ENCODE results near the gene NOL11.
A peak's percentile ranks its signal among the peaks of the same experiment; 100 is the strongest.
"Not testable (repeated sequence)": the region's sequence is repeated elsewhere in the genome, so short reads cannot be mapped to it uniquely, and the experiment has no call there.

The NOL11 gene

DNA sequence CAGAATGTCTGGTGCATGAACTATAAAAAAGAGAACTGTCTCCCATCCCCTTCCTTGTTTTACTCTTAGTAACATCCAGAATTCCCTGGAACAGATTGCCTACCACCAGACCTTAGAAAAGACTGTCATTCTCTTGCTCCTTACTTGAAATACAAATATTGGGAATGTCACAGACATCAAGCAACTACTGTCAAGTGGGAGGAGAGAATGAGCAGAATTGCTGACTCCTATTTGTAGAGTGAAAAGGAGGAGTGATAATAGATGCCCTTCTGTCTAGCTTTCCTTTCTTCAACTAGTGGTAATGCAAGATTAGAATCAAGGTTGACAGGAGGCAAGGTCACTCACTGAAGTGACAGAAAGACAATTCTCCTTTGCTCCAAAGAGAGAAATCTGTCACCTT is 23.9 kb upstream of the NOL11 start:
- Histone ChIP-seq H3K9ac (ENCODE audit: low read depth, low read length) (no peak overlapping the region), H3K36me3 (ENCODE audit: insufficient read depth, low read length) (no peaks in the 10 kb centered on the region), H3K4me1 (ENCODE audit: insufficient read depth, low read length) (peaks cover 4% of the 10 kb centered on the region; the same call in 1 of the 2 replicates), H3K9me3 (ENCODE audit: control insufficient read depth, insufficient read depth, low read length) (no peaks in the 10 kb centered on the region)

DNA sequence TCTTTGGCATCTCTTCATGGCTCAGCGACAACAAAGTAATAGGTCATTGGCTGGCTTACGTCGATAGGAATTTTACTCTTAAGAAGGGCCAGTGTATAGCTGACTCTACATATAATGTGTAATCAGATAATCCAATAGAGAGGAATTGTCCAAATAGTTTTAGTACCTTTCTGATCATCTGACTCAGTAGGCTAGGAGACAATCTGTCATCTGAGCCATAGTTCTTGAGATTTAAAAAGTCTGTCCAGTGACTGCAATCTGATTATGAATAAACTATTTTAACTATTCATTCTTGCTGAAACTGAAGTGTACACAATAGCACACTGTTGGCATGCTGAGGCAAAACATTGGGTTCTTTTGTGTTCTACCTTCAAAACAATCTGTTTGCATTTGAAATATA is 21.4 kb upstream of the NOL11 start:
- H3K9ac ChIP-seq (ENCODE audit: low read depth, low read length): no peak overlapping the region
- peaks cover 5% of the 10 kb centered on the region; the same call in 1 of the 2 replicates for H3K4me1 ChIP-seq (ENCODE audit: insufficient read depth, low read length)
- H3K36me3 ChIP-seq (ENCODE audit: insufficient read depth, low read length): no peaks in the 10 kb centered on the region
- H3K9me3 ChIP-seq (ENCODE audit: control insufficient read depth, insufficient read depth, low read length): no peaks in the 10 kb centered on the region

DNA sequence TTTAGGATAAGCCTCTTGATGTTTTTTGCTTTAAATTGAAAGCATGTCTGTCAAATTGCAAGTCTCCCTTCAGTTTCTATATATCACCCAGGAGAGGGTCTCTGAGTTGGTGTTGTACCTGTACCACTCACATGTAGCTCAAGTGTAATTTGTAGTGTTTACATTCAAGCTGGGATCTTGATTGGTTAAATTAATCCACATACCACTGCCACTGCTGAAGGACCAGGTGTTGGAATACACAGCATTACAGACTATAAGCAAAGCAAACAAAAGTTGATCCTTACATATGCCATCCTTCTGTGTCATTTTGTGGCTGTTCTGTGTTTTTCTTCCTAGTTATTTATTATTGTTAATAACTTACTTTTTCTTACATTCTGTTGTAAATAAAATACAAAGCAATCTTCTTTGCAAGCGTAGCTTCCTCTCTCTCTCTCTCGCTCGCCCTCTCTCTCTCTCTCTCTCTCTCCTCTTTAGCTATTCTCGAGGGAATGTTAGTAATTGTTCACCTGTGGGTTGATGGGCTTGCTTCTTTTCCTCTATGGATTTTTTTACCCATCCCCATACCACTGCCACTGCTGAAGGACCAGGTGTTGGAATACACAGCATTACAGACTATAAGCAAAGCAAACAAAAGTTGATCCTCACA is 20.8 kb upstream of the NOL11 start:
- H3K9me3 ChIP-seq (ENCODE audit: control insufficient read depth, insufficient read depth, low read length): no peaks in the 10 kb centered on the region
- peaks cover 5% of the 10 kb centered on the region; the same call in 1 of the 2 replicates for H3K4me1 ChIP-seq (ENCODE audit: insufficient read depth, low read length)
- no peak overlapping the region for H3K9ac ChIP-seq (ENCODE audit: low read depth, low read length)

DNA sequence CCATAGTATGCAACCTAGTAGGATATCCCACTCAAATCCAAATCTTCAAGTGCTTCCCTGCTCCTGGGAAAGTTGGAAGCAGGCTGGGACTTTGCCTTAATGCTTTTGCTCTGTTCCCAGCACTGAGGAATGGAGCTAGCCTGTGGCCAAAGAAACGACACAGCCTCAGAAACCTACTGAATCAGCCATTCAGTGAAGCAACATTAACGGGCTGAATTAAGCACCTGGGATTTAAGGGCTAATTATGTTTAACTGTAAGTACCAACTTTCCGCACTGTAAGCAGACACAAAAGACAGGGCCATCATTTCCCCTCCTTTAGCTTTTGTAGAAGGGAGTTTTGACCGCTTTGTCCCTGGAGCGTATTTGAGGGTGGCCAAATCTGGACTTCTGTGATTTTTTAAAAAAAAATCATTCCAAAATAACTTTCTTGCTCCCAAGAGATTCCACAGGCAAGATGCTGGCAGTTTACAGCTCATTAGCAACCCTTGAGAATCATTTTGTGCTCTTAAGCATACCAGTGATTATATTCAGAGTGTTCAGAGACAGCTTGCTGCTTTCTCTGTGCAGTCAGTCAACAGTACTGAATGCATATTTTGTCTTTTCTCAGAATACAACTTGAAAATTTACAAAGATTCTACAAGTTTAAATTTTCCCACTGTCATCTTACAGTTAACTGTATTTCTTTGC is 17.6 kb upstream of the NOL11 start:
- Histone ChIP-seq H3K9ac (ENCODE audit: low read depth, low read length) (no peak overlapping the region), H3K36me3 (ENCODE audit: insufficient read depth, low read length) (no peaks in the 10 kb centered on the region), H3K9me3 (ENCODE audit: control insufficient read depth, insufficient read depth, low read length) (no peaks in the 10 kb centered on the region), H3K4me1 (ENCODE audit: insufficient read depth, low read length) (peaks cover 5% of the 10 kb centered on the region; the same call in 1 of the 2 replicates)

More for the DNA sequence above, 20.8 kb upstream of the NOL11 start:
- H3K36me3 ChIP-seq (ENCODE audit: insufficient read depth, low read length): no peaks in the 10 kb centered on the region

DNA sequence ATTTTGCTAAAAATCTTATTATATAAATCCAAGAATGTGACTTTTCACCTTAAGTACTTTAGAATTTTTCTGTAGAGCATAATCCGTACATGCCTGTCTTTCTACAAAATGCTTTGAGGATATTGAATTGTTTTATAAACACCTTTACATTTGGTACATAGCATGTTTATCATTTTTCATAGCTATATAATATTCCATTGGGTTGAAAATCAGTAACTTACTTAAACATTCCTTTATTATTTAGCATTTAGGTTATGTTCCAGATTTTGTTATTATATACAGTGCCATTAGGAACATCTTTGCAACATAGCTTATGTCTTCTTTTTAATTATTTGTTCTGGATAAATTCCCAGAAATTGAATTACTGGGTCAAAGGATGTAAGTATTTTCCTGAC is 17.0 kb upstream of the NOL11 start:
- peaks cover 5% of the 10 kb centered on the region; the same call in 1 of the 2 replicates for H3K4me1 ChIP-seq (ENCODE audit: insufficient read depth, low read length)
- no peak overlapping the region for H3K9ac ChIP-seq (ENCODE audit: low read depth, low read length)
- H3K36me3 ChIP-seq (ENCODE audit: insufficient read depth, low read length): no peaks in the 10 kb centered on the region
- H3K9me3 ChIP-seq (ENCODE audit: control insufficient read depth, insufficient read depth, low read length): no peaks in the 10 kb centered on the region

DNA sequence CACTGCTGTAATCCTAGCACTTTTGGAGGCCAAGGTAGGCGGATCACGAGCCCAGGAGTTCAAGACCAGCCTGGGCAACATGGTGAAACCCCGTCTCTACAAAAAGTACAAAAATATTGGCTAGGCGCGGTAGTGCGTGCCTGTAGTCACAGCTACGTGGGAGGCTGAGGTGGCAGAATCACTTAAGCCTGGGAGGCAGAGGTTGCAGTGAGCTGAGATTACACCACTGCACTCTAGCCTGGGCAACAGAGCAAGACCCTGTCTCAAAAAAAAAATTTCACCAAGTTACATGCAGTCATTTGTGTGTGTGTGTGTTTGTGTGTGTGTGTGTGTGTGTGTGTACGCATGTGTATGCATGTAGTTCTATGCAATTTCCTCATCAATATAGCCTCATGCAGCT is 14.9 kb upstream of the NOL11 start:
- not testable (repeated sequence) for H3K36me3 ChIP-seq (ENCODE audit: insufficient read depth, low read length); H3K9ac ChIP-seq (ENCODE audit: low read depth, low read length); H3K4me1 ChIP-seq (ENCODE audit: insufficient read depth, low read length); H3K9me3 ChIP-seq (ENCODE audit: control insufficient read depth, insufficient read depth, low read length)

DNA sequence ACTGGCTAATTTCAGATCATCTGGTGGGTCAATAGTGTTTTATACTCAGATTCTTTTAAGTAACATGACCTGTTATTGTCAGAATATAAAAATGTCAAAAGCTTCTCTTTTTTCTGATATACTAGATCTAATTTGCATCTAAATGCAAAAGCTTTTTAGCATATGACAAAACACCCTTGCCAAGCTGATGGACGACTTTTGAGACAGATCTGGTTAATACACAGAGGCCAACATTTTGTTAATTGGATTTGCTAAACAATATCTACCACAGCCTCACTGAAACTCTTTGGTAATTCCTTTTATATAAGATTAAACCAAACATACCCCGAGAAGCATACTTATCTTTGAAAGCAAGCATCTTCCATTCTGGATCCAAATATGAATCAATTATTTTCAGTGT is 10.3 kb upstream of the NOL11 start:
- Histone ChIP-seq H3K9ac (ENCODE audit: low read depth, low read length) (no peak overlapping the region), H3K36me3 (ENCODE audit: insufficient read depth, low read length) (no peaks in the 10 kb centered on the region), H3K9me3 (ENCODE audit: control insufficient read depth, insufficient read depth, low read length) (no peaks in the 10 kb centered on the region), H3K4me1 (ENCODE audit: insufficient read depth, low read length) (no peaks in the 10 kb centered on the region)

DNA sequence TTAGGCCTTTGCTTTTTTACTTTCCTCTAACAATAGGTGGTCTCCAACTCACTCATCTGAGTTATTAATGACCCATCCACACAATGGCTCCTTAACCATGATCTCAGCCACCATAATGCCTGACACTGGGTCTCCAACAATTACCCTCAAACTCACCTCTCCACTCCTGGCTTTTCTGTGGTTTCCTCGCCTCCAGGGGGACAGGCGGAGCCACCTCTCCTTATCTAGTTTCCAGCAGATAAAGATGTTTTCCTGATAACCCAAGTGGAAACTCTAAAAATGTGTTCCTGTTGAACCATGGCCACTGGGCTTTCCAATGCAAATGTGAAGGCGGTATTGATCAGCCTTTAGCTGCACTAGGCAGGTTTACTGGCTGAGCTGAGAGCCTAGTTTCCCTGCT is 9.4 kb upstream of the NOL11 start:
- H3K36me3 ChIP-seq (ENCODE audit: insufficient read depth, low read length): no peaks in the 10 kb centered on the region
- no peaks in the 10 kb centered on the region for H3K4me1 ChIP-seq (ENCODE audit: insufficient read depth, low read length)
- no peak overlapping the region for H3K9ac ChIP-seq (ENCODE audit: low read depth, low read length)
- no peaks in the 10 kb centered on the region for H3K9me3 ChIP-seq (ENCODE audit: control insufficient read depth, insufficient read depth, low read length)

DNA sequence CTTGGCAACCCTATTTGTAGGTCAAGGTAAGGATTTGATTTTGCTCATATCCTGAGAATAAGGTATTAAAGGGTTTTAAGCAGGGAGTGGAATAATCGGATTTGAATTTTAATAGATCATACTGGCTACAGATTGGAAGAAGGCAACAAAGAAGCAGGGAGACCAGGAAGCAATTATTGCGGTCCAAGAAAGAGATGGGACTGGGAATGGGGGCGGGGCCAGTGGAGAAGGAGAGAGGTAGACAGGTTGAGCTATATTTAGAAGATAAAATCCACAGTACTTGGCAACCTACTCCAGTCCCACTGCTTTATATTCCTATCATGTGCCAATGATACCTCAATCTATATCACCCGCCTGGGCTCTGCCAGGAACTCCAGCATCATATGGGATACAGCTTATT is 5.8 kb upstream of the NOL11 start:
- Histone ChIP-seq H3K9ac (ENCODE audit: low read depth, low read length) (no peak overlapping the region), H3K36me3 (ENCODE audit: insufficient read depth, low read length) (no peaks in the 10 kb centered on the region), H3K9me3 (ENCODE audit: control insufficient read depth, insufficient read depth, low read length) (no peaks in the 10 kb centered on the region), H3K4me1 (ENCODE audit: insufficient read depth, low read length) (peaks cover 3% of the 10 kb centered on the region; the same call in 1 of the 2 replicates)

DNA sequence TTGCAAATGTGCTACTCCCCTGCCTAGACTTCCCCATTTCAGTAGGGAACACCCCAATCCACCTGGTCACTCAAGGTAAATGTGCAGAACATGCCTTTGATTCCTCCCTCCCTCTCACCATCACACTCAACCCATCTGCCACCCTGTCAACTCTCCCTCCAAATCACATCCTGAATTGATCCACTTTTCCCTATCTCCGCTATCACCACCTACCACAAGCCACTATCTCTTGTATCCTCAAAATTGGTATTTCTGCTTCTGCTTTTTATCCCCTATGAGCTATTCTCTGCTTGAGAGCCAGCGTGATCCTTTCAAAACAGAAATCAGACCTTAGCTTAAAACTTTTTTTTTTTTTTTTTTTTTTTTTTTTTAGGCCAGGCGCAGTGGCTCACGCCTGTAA is 5.4 kb upstream of the NOL11 start:
- Histone ChIP-seq H3K9ac (ENCODE audit: low read depth, low read length) (no peak overlapping the region), H3K9me3 (ENCODE audit: control insufficient read depth, insufficient read depth, low read length) (no peaks in the 10 kb centered on the region), H3K36me3 (ENCODE audit: insufficient read depth, low read length) (no peaks in the 10 kb centered on the region), H3K4me1 (ENCODE audit: insufficient read depth, low read length) (peaks cover 7% of the 10 kb centered on the region; the same call in 1 of the 2 replicates)

DNA sequence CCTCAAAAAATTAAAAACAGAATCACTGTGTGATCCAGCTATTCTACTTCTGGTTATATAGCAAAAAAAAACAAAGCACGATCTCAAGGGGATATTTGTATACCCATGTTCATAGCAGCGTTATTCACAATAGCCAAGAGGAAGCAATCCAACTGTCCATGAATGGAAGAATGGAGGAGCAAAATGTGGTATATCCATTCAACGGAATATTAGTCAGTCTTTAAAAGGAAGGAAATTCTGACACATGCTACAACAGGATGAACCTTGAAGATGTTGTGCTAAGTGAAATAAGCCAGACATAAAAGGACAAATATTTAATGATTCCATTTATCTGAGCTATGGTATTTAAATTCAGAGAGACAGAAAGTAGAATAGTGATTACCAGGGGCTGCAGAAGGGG is 4.6 kb upstream of the NOL11 start:
- Histone ChIP-seq H3K36me3 (ENCODE audit: insufficient read depth, low read length) (no peaks in the 10 kb centered on the region), H3K9me3 (ENCODE audit: control insufficient read depth, insufficient read depth, low read length) (no peaks in the 10 kb centered on the region), H3K9ac (ENCODE audit: low read depth, low read length) (no peak overlapping the region), H3K4me1 (ENCODE audit: insufficient read depth, low read length) (peaks cover 7% of the 10 kb centered on the region; the same call in 1 of the 2 replicates)

DNA sequence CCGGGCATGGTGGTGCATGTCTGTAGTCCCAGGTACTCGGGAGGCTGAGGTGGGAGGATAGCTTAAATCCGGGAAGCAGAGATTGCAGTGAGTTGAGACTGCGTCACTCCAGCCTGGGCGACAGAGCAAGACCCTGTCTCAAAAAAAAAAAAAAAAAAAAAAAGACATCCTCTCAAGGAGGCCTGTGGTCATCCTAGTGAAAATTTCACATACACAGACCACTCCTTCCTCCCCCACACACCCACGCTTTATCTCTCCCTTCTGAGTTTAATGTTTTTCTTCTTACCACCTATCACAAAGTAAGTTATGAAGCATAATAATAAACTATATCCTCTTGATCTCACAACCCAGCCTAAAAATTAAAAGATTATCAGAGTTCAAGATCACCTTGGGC is 1.3 kb upstream of the NOL11 start:
- H3K9me3 ChIP-seq (ENCODE audit: control insufficient read depth, insufficient read depth, low read length): no peaks in the 10 kb centered on the region
- H3K9ac ChIP-seq (ENCODE audit: low read depth, low read length): no peak overlapping the region
- peaks cover 10% of the 10 kb centered on the region for H3K36me3 ChIP-seq (ENCODE audit: insufficient read depth, low read length)
- peaks cover 7% of the 10 kb centered on the region; the same call in 1 of the 2 replicates for H3K4me1 ChIP-seq (ENCODE audit: insufficient read depth, low read length)

DNA sequence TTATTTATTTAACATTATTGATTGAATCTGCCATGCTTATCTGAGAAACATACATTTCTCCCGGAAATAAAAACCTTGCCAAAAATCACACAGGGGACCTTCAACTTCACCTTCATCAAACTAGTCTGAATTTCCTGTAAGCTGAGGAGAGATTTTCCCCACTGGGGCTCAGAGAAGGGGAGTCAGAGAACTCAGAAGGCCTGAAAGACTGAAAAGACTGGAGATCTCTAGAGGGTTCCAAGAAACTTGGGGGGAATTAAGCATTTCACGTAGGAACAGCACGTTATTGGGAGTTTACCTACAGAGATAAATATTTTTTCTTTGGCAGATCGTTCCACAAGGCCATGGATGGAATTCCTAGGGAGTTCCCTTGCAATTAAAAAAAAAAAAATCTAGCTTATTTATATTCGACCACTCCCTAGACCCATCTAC is 528 bp upstream of the NOL11 start:
- H3K4me1 ChIP-seq (ENCODE audit: insufficient read depth, low read length): peaks cover 7% of the 10 kb centered on the region; the same call in 1 of the 2 replicates
- peaks cover 18% of the 10 kb centered on the region for H3K36me3 ChIP-seq (ENCODE audit: insufficient read depth, low read length)
- peak overlapping the region; percentile 76 for H3K9ac ChIP-seq (ENCODE audit: low read depth, low read length)
- H3K9me3 ChIP-seq (ENCODE audit: control insufficient read depth, insufficient read depth, low read length): no peaks in the 10 kb centered on the region

DNA sequence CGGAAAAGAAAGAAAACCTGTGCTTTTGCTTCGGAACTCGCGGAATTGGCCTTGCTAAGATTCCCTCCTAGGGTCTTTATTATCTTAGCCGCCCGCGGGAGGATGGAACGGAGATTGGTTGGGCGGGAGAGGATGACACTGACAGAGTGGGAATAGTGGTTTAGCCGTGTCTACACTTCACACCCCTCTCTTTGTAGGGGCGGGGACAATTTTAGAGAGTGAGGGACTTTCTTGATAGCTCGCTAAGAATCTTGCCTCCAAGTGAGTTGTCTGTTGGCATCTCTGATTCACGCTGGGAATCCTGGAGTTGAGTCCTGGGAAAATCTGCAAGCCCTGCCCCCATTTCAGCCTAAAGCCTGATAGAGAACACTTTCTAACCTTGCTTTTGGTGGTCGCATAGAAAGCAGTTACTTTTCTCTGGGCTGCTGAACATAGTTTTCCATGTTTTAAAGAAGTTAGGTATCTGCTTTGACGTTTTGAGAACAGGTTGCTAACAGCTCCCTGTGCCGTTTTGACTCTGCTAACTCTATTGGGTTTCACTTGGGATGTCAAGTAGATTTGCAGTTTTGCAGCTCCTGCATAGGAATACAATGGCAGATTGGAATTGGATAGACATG is 697 bp downstream of the NOL11 start:
- Histone ChIP-seq H3K9me3 (ENCODE audit: control insufficient read depth, insufficient read depth, low read length) (no peaks in the 10 kb centered on the region), H3K4me1 (ENCODE audit: insufficient read depth, low read length) (peaks cover 7% of the 10 kb centered on the region; the same call in 1 of the 2 replicates), H3K9ac (ENCODE audit: low read depth, low read length) (peak overlapping the region; percentile 90), H3K36me3 (ENCODE audit: insufficient read depth, low read length) (peaks cover 22% of the 10 kb centered on the region)

DNA sequence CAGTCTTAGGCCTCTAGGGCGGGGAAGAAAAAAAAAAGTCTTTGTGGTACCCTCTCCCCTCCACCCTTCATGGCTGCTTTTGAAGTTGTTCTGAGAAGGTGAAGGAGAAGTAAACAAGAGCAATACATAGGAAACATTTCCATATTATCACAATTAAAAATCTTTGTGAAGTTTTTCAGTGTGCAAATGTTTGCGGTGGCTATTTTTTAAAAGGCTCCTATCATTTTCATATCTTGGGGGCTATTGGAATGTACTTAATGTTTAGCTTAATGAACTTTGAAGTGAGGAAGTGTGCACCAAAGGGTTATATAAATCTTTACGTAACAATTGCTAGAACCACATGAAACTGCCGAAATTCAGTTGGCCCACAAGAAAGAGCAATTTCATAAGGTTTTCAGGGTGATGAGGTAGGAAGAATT is 7.6 kb downstream of the NOL11 start:
- Histone ChIP-seq H3K36me3 (ENCODE audit: insufficient read depth, low read length) (peaks cover 63% of the 10 kb centered on the region), H3K9me3 (ENCODE audit: control insufficient read depth, insufficient read depth, low read length) (no peaks in the 10 kb centered on the region), H3K4me1 (ENCODE audit: insufficient read depth, low read length) (no peaks in the 10 kb centered on the region), H3K9ac (ENCODE audit: low read depth, low read length) (no peak overlapping the region)

All from ES-I3 (cell line).